AG04449 (cell line): Measurements from ENCODE around the gene ANTXR2.

Source experiments
- CTCF ChIA-PET: fragments of 350-600 bp; formaldehyde crosslinking; extraction: SDS; loops from one replicate; lab custom pipeline; 2021; ENCODE audit warnings: antibody characterized with exemption; lab: Yijun Ruan, JAX
- POLR2A ChIA-PET: fragments of 400-600, 350-600 bp; formaldehyde crosslinking; extraction: SDS; loops from one replicate; lab custom pipeline; 2020; ENCODE audit warnings: antibody characterized with exemption, inconsistent platforms; lab: Yijun Ruan, JAX
- DNase-seq: peaks from one replicate; pipeline ENCODE4 v3.0.0-alpha.2; 2010; ENCODE audit warnings: low read depth, low spot score
- H3K4me3 ChIP-seq: 2 replicates; pipeline ENCODE4 v1.5.1; 2011; ENCODE audit warnings: low read depth, mild to moderate bottlenecking, control low read depth, low read length
- CTCF ChIP-seq: IDR thresholded peaks from one replicate; pipeline ENCODE4 v1.5.1; 2011; ENCODE audit warnings: mild to moderate bottlenecking, moderate library complexity, low read length, control low read depth, inconsistent platforms; ENCODE audit not compliant: insufficient read depth; ENCODE audit errors: missing control alignments

The ANTXR2 gene

GRCh38 chr4:80069108-80069836, 3.8 kb downstream of the ANTXR2 start:
- TF ChIP-seq CTCF: no peak
- no peak overlapping the region for H3K4me3 ChIP-seq
- ChIA-PET POLR2A (interaction anchor here (0.8 kb wide), 1 partner anchor 9 kb away, joined by 3 read pairs; no protein-coding TSS in a partner anchor), CTCF (interaction anchor here (1.0 to 1.6 kb wide), 2 partner anchors 115 to 154 kb away, joined by 5 to 6 read pairs; no protein-coding TSS in a partner anchor)
- no peak for DNase-seq

- CTCF ChIA-PET: no interaction called here
- POLR2A ChIA-PET: no interaction called here
Measured at GRCh38 chr4:80065601-80066000, 7.4 kb downstream of the ANTXR2 start.

DNA sequence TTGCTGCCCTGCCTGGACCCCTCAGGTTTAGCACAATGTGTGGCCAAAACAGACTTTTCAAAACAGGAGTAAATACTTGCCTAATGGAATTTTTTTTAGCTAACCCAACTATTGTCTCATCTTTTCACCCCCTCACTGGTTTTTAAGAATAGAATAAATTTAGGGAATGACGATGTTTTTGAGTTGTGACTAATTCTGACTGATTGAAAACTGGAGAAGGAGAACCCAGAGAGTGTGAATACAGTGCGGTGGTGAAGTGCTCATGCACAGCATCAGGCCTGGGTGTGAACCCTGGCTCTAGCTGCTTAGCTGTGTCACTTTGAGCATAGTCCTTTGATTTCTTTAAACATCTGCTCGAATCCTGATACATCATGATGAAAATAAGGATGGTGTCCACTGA, 10.5 kb downstream of the ANTXR2 start:
- CTCF ChIA-PET: no interaction called here

More at GRCh38 chr4:80065601-80066000, 7.4 kb downstream of the ANTXR2 start:
- H3K4me3 ChIP-seq: no peak overlapping the region
- DNase-seq: no peak
- no peak for TF ChIP-seq CTCF

GRCh38 chr4:80060804-80061203, 12.2 kb downstream of the ANTXR2 start:
- no peak overlapping the region for H3K4me3 ChIP-seq
- no peak for DNase-seq
- ChIA-PET POLR2A (no interaction called here), CTCF (no interaction called here)
- no peak for TF ChIP-seq CTCF

More for the DNA sequence above, 10.5 kb downstream of the ANTXR2 start:
- POLR2A ChIA-PET: interaction anchor here (0.5 to 1.2 kb wide), 2 partner anchors 10 to 211 kb away, joined by 3 to 4 read pairs; partner anchors contain the start of gene ANTXR2
- H3K4me3 ChIP-seq: no peak overlapping the region
- DNase-seq: no peak
- TF ChIP-seq CTCF: no peak

DNA sequence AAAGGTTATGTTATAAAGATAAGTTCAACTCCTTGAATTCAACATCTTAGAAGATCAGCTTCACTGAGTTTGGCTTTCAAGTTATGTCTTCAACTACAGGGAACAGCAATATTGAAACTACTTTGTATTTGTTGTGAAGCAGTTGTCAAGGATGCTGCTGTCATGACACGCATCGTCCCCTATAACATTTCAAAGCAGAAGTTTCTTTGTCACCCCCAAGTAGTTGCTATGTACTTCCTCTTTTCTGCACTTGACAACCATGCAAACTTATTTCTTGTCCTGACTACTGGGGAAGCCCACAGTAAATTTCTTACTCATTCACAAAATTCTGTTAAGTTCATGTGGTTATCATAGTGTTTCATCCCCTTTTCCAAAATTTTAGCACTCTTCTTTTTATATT, 14.3 kb downstream of the ANTXR2 start:
- POLR2A ChIA-PET: no interaction called here
- DNase-seq: no peak
- no peak overlapping the region for H3K4me3 ChIP-seq
- CTCF ChIA-PET: no interaction called here
- TF ChIP-seq CTCF: no peak

DNA sequence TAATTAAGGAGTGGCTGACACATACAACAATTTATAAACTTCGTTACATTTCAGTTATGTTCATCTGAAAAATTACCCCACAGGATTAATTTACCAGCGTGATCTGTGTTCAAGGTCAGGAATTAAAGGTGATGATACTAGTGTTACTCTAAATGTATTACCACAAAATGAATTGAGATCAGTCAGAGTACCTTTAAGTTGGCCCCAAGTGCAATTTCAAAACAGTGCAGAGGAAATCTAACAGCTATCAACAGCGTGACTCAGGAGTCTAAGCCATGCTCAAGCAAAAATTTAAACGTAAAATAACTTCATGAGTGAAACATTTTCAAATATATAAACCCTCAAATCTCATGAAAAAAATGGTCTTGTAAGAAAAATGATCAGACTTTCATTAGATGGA, 18.7 kb downstream of the ANTXR2 start:
- no peak overlapping the region for H3K4me3 ChIP-seq
- TF ChIP-seq CTCF: no peak
- POLR2A ChIA-PET: no interaction called here
- no peak for DNase-seq
- CTCF ChIA-PET: interaction anchor here (1.7 kb wide), 1 partner anchor 130 kb away, joined by 4 read pairs; no protein-coding TSS in a partner anchor
